ENCODE measurements around the gene ARL16. TPM values are rescaled to one million over a fixed set of nuclear protein-coding genes. Genes with fewer than 3 reads are reported as not detected.

Gene ARL16
- total RNA-seq, 1 donor from 2014 or later, result 19.5 TPM

DNA sequence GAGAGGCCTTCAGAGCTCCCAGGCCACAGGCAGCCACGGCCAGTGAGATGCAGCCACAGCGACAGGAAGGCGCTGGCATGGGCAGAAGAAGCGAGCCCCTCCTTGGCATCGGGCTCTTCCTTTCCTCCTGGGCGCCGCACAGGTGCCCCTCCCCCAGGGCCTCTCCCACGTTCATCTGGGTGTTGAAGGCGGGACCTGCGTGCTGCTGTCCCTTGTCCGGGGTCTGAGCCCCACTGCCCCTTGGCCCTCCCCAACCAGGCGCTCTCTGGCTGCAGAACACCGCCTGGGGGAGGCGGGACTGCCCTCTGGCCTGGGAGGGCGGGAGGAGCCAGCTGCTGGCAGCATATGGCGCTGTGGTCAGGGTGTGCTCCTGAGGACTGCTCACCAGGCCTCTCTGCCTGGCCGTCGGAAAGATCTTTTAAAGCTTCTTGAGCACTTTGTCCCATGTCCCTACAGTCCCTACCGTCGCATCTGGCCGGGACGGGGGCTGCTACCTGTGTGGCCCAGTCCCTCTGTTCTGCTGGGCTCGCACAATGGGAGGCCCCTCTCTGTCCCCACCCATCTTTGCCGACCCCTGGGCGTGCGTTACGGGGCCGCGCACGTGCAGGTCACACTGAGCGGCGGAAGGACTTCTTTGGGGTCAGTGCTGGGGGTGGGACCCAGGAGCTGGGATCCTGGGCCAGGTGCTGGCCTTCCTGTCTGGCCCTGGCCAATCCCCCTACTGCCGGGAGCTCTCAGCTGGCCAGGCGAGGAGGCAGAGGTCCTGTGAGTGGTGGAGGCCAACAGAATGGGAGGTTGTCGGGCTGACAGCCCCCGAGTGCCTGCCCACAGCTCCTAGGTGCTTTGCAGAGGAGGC lies 30.2 kb upstream of the ARL16 start:
- ATAC-seq (no peak), DNase-seq (no peak)
- intact Hi-C loops (cut with DNase I), result no loop called here
- Histone ChIP-seq H3K9me3 (no peaks in the 10 kb centered on the region), H3K4me3 (no peak overlapping the region), H3K4me1 (peaks cover 25% of the 10 kb centered on the region), H3K27ac (no peak overlapping the region), H3K27me3 (no peaks in the 10 kb centered on the region), H3K36me3 (no peaks in the 10 kb centered on the region)
- TF ChIP-seq CTCF (IDR thresholded peaks at IDR 0.05), result no peak

DNA sequence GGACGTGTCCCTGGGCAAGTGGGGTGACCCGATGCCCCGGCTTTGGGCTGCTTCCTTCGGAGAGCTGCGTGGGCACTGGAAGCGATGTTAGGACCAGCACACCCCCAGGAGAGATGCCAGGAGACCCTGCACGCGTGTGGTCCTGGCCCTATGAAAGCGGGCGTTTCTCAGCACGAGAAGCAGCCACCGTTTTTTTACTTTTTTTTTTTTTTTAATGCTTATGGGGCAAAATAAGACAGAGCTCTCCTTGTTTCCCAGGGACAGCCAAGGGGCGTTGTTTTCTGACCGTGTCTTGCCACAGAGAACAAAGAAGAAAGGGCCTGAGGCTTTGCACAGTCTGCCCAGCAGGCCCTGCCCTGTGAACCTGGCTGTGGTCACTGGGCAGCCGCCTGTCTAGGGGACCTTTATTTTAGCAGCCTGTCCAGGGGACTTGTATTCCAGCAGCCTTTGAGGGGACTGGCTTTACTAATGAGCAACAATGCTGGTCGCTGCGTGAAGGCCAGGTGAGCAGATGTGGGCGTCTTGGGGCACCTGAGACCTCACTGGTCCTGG lies 29.5 kb upstream of the ARL16 start:
- H3K4me3 ChIP-seq, result peak overlapping the region; percentile 75
- H3K27me3 ChIP-seq, result no peaks in the 10 kb centered on the region
- H3K4me1 ChIP-seq, result peaks cover 25% of the 10 kb centered on the region
- DNase-seq (no peak), ATAC-seq (no peak)
- no peaks in the 10 kb centered on the region for H3K9me3 ChIP-seq
- H3K36me3 ChIP-seq, result no peaks in the 10 kb centered on the region
- no peak overlapping the region for H3K27ac ChIP-seq
- no peak for TF ChIP-seq CTCF (IDR thresholded peaks at IDR 0.05)
- intact Hi-C loops (cut with DNase I), result no loop called here

- peak; percentile 5 for ATAC-seq
- TF ChIP-seq CTCF (IDR thresholded peaks at IDR 0.05), result no peak
- Histone ChIP-seq H3K9me3 (no peaks in the 10 kb centered on the region), H3K4me1 (peaks cover 25% of the 10 kb centered on the region), H3K27ac (no peak overlapping the region), H3K4me3 (peak overlapping the region; percentile 75), H3K27me3 (no peaks in the 10 kb centered on the region), H3K36me3 (peaks cover 2% of the 10 kb centered on the region)
- no peak for DNase-seq
- intact Hi-C loops (cut with DNase I), result no loop called here
Measured at GRCh38 chr17:81712468-81713003, 28.9 kb upstream of the ARL16 start.

GRCh38 chr17:81711814-81712467 lies 28.3 kb upstream of the ARL16 start, which contains the start of gene SLC25A10:
Gene SLC25A10, plus strand, starts transcription at chr17:81712284. Its CDS starts 143 bp downstream, at chr17:81712427.
- intact Hi-C loops (cut with DNase I), result no loop called here
- peak; percentile 87 for ATAC-seq
- Histone ChIP-seq H3K9me3 (no peaks in the 10 kb centered on the region), H3K4me3 (peak within 1 kb of the TSS; percentile 75), H3K27me3 (no peaks in the 10 kb centered on the region), H3K4me1 (peaks cover 25% of the 10 kb centered on the region), H3K27ac (peak within 1 kb of the TSS; percentile 47), H3K36me3 (peaks cover 8% of the 10 kb centered on the region)
- DNase-seq, result peak; percentile 93
- TF ChIP-seq CTCF (IDR thresholded peaks at IDR 0.05), result no peak

GRCh38 chr17:81710514-81711308 lies 27.1 kb upstream of the ARL16 start:
- Histone ChIP-seq H3K27ac (no peak overlapping the region), H3K9me3 (no peaks in the 10 kb centered on the region), H3K4me3 (peak overlapping the region; percentile 75), H3K4me1 (peaks cover 25% of the 10 kb centered on the region), H3K36me3 (peaks cover 19% of the 10 kb centered on the region), H3K27me3 (no peaks in the 10 kb centered on the region)
- TF ChIP-seq CTCF (IDR thresholded peaks at IDR 0.05), result no peak
- intact Hi-C loops (cut with DNase I), result no loop called here
- DNase-seq (no peak), ATAC-seq (no peak)

Measured in upper lobe of right lung (tissue), 1 donor.